Endodermal cell (in vitro differentiated cells): ENCODE results near the gene IL1RAPL2. TPM values are rescaled to one million over a fixed set of nuclear protein-coding genes. Genes with fewer than 3 reads are reported as not detected.

Experiments used
- DNase-seq: peaks from one replicate; pipeline ENCODE4 v3.0.0-alpha.2; 2017
- H3K27ac ChIP-seq: 2 replicates; pipeline ENCODE4 v1.5.1; 2013; ENCODE audit warnings: mild to moderate bottlenecking, low read depth, low read length, moderate library complexity
- H3K27me3 ChIP-seq: 2 replicates; pipeline ENCODE4 v1.6.1; 2013; ENCODE audit warnings: mild to moderate bottlenecking, low read length, moderate library complexity; ENCODE audit not compliant: insufficient read depth, control insufficient read depth, poor library complexity, severe bottlenecking
- H3K36me3 ChIP-seq: 2 replicates; pipeline ENCODE4 v1.7.0; 2013; ENCODE audit warnings: mild to moderate bottlenecking, low read length, moderate library complexity; ENCODE audit not compliant: control insufficient read depth, insufficient read depth
- H3K4me1 ChIP-seq: one replicate; pipeline ENCODE4 v1.7.0; 2013; ENCODE audit warnings: low read length; ENCODE audit not compliant: control insufficient read depth, insufficient read depth
- H3K4me3 ChIP-seq: 2 replicates; pipeline ENCODE4 v1.5.1; 2013; ENCODE audit warnings: mild to moderate bottlenecking, low read length, moderate library complexity
- H3K9ac ChIP-seq: 2 replicates; pipeline ENCODE4 v1.6.1; 2013; ENCODE audit warnings: mild to moderate bottlenecking, low read length, moderate library complexity; ENCODE audit not compliant: poor library complexity, severe bottlenecking; ENCODE audit errors: extremely low read depth
- H3K9me3 ChIP-seq: 2 replicates; pipeline ENCODE4 v1.6.1; 2013; ENCODE audit warnings: mild to moderate bottlenecking, low read length, moderate library complexity; ENCODE audit not compliant: control insufficient read depth
- H3K27ac Mint-ChIP-seq: 2 replicates; pipeline ENCODE4 v1.8.0; 2020; ENCODE audit warnings: mixed read lengths
- H3K27me3 Mint-ChIP-seq: 2 replicates; pipeline ENCODE4 v1.8.0; 2021; ENCODE audit warnings: mild to moderate bottlenecking, mixed read lengths; ENCODE audit not compliant: insufficient read depth
- H3K36me3 Mint-ChIP-seq: 2 replicates; pipeline ENCODE4 v1.8.0; 2020; ENCODE audit warnings: low read depth, mixed read lengths
- H3K4me1 Mint-ChIP-seq: 2 replicates; pipeline ENCODE4 v1.8.0; 2020; ENCODE audit warnings: mixed read lengths
- H3K4me3 Mint-ChIP-seq: 2 replicates; pipeline ENCODE4 v1.8.0; 2020; ENCODE audit warnings: mild to moderate bottlenecking, moderate library complexity, mixed read lengths
- H3K9me3 Mint-ChIP-seq: 2 replicates; pipeline ENCODE4 v1.8.0; 2020; ENCODE audit warnings: mild to moderate bottlenecking, mixed read lengths
- CTCF ChIP-seq: fragments of 200-600 bp; sonication (generic); conservative IDR thresholded peaks from 2 replicates; pipeline ENCODE4 v1.5.0; 2021; ENCODE audit warnings: antibody characterized with exemption, mild to moderate bottlenecking
- WGBS, 2 experiments: methylation state at CpG; one replicate each; pipeline versions ENCODE4 v1.1.5 to v1.1.7; 2013; ENCODE audit warnings: missing lambda C conversion rate in 2 of 2, mixed read lengths in 1 of 2; ENCODE audit not compliant: insufficient coverage in 1 of 2, insufficient read length in 1 of 2; 5-methylcytosine and 5-hydroxymethylcytosine counted together
- total RNA-seq, 2 donors: library from RNA; stranded (reverse); fragmentation: NEBNext Ultra II Directional in 1 of 2; extraction: Animal tissue kit (Norgen Biotek cat#: 25700) in 1 of 2; gene quantifications; 2 replicates in 1 of 2; 3 replicates in 1 of 2; pipeline ENCODE4 v1.2.1, GENCODE V29; 2021

IL1RAPL2 gene
- total RNA-seq, 2 donors from 2014 or later: 0.13 TPM; not detected in 1

GRCh38 chrX:105167233-105167632 is 601.2 kb downstream of the IL1RAPL2 start:
- Histone ChIP-seq H3K27ac (no peak overlapping the region), H3K9ac (no peak overlapping the region), H3K36me3 (no peaks in the 10 kb centered on the region), H3K27me3 (no peaks in the 10 kb centered on the region), H3K9me3 (no peaks in the 10 kb centered on the region), H3K4me1 (no peaks in the 10 kb centered on the region), H3K4me3 (no peak overlapping the region)
- DNase-seq: no peak
- no peaks in the 10 kb centered on the region for H3K36me3 Mint-ChIP-seq
- H3K27me3 Mint-ChIP-seq: no peaks in the 10 kb centered on the region
- no peak overlapping the region for H3K27ac Mint-ChIP-seq
- no peaks in the 10 kb centered on the region for H3K4me1 Mint-ChIP-seq
- 86 to 100% methylated on average over 1 to 2 of the region's 3 CpGs for WGBS, 2 experiments
- no peak for TF ChIP-seq CTCF
- H3K9me3 Mint-ChIP-seq: peaks cover 45% of the 10 kb centered on the region
- no peak overlapping the region for H3K4me3 Mint-ChIP-seq

GRCh38 chrX:105168577-105168976 is 602.6 kb downstream of the IL1RAPL2 start:
- Mint-ChIP-seq H3K27me3 (no peaks in the 10 kb centered on the region), H3K9me3 (peaks cover 48% of the 10 kb centered on the region), H3K4me1 (no peaks in the 10 kb centered on the region), H3K4me3 (no peak overlapping the region), H3K27ac (no peak overlapping the region), H3K36me3 (no peaks in the 10 kb centered on the region)
- Histone ChIP-seq H3K27me3 (no peaks in the 10 kb centered on the region), H3K27ac (peak overlapping the region; percentile 10), H3K9me3 (no peaks in the 10 kb centered on the region), H3K9ac (no peak overlapping the region), H3K36me3 (no peaks in the 10 kb centered on the region), H3K4me3 (no peak overlapping the region), H3K4me1 (no peaks in the 10 kb centered on the region)
- no peak for DNase-seq
- WGBS, 2 experiments: 67% methylated on average over 1 of the region's 2 CpGs; no CpG with 5 or more reads in 1 of the 2 experiments
- TF ChIP-seq CTCF: no peak

GRCh38 chrX:105173071-105173470 is 607.1 kb downstream of the IL1RAPL2 start:
- Mint-ChIP-seq H3K4me1 (no peaks in the 10 kb centered on the region), H3K27me3 (no peaks in the 10 kb centered on the region), H3K36me3 (no peaks in the 10 kb centered on the region), H3K27ac (no peak overlapping the region), H3K4me3 (no peak overlapping the region), H3K9me3 (peaks cover 47% of the 10 kb centered on the region)
- H3K27ac ChIP-seq: no peak overlapping the region
- H3K36me3 ChIP-seq: no peaks in the 10 kb centered on the region
- H3K4me3 ChIP-seq: no peak overlapping the region
- H3K9me3 ChIP-seq: no peaks in the 10 kb centered on the region
- no peak for DNase-seq
- H3K9ac ChIP-seq: no peak overlapping the region
- no peaks in the 10 kb centered on the region for H3K4me1 ChIP-seq
- no peak for TF ChIP-seq CTCF
- WGBS, 2 experiments: 99% methylated on average over 4 of the region's 4 CpGs; no CpG with 5 or more reads in 1 of the 2 experiments
- no peaks in the 10 kb centered on the region for H3K27me3 ChIP-seq
